ENCODE results near the gene TUBA3E. TPM values are rescaled to one million over a fixed set of nuclear protein-coding genes. Genes with fewer than 3 reads are reported as not detected.
"Not testable (repeated sequence)": the region's sequence is repeated elsewhere in the genome, so short reads cannot be mapped to it uniquely, and the experiment has no call there.

Gene TUBA3E
- not detected in 2 replicates for total RNA-seq

GRCh38 chr2:130198343-130198742, at the start of gene TUBA3E:
TSS of gene TUBA3E (minus strand) at chr2:130198439. CDS start at chr2:130198360, 79 bp downstream.
- DNase-seq, result no peak
- Mint-ChIP-seq H3K27me3 (no peaks in the 10 kb centered on the region), H3K4me3 (no peak within 1 kb of the TSS), H3K4me1 (no peaks in the 10 kb centered on the region), H3K36me3 (ENCODE audit: low read depth) (no peaks in the 10 kb centered on the region), H3K27ac (no peak within 1 kb of the TSS), H3K9me3 (no peaks in the 10 kb centered on the region)
- intact Hi-C loops (cut with micrococcal nuclease), result no loop called here

- Mint-ChIP-seq H3K36me3 (ENCODE audit: low read depth) (no peaks in the 10 kb centered on the region), H3K9me3 (no peaks in the 10 kb centered on the region), H3K27ac (no peak overlapping the region), H3K4me1 (no peaks in the 10 kb centered on the region), H3K4me3 (no peak overlapping the region), H3K27me3 (peaks cover 19% of the 10 kb centered on the region)
- intact Hi-C loops (cut with micrococcal nuclease), result no loop called here
- DNase-seq, result no peak
Measured at GRCh38 chr2:130246430-130246829, 48.2 kb upstream of the TUBA3E start.

- Mint-ChIP-seq H3K9me3 (no peaks in the 10 kb centered on the region), H3K27ac (no peak overlapping the region)
Measured at GRCh38 chr2:130245976-130246375, 47.7 kb upstream of the TUBA3E start.

GRCh38 chr2:130243359-130243758, 45.1 kb upstream of the TUBA3E start:
- DNase-seq, result no peak
- Mint-ChIP-seq H3K27me3 (peaks cover 5% of the 10 kb centered on the region), H3K9me3 (no peaks in the 10 kb centered on the region), H3K4me1 (no peaks in the 10 kb centered on the region), H3K27ac (no peak overlapping the region), H3K36me3 (ENCODE audit: low read depth) (no peaks in the 10 kb centered on the region), H3K4me3 (no peak overlapping the region)
- intact Hi-C loops (cut with micrococcal nuclease), result no loop called here

More at GRCh38 chr2:130245976-130246375, 47.7 kb upstream of the TUBA3E start:
- Mint-ChIP-seq H3K27me3 (peaks cover 16% of the 10 kb centered on the region), H3K4me1 (no peaks in the 10 kb centered on the region), H3K36me3 (ENCODE audit: low read depth) (no peaks in the 10 kb centered on the region), H3K4me3 (no peak overlapping the region)
- intact Hi-C loops (cut with micrococcal nuclease), result no loop called here
- DNase-seq, result no peak

GRCh38 chr2:130241041-130241707, 42.9 kb upstream of the TUBA3E start:
- H3K4me1 Mint-ChIP-seq, result no peaks in the 10 kb centered on the region
- no peak for DNase-seq
- H3K4me3 Mint-ChIP-seq, result no peak overlapping the region
- H3K27me3 Mint-ChIP-seq, result peaks cover 5% of the 10 kb centered on the region
- intact Hi-C loops (cut with micrococcal nuclease), result no loop called here
- no peak overlapping the region for H3K27ac Mint-ChIP-seq
- H3K36me3 Mint-ChIP-seq (ENCODE audit: low read depth), result no peaks in the 10 kb centered on the region
- H3K9me3 Mint-ChIP-seq, result no peaks in the 10 kb centered on the region

- H3K27me3 Mint-ChIP-seq; H3K4me1 Mint-ChIP-seq; H3K4me3 Mint-ChIP-seq; H3K27ac Mint-ChIP-seq; intact Hi-C loops (cut with micrococcal nuclease); H3K9me3 Mint-ChIP-seq; H3K36me3 Mint-ChIP-seq (ENCODE audit: low read depth); DNase-seq: not testable (repeated sequence)
Measured at GRCh38 chr2:130239581-130239980, 41.3 kb upstream of the TUBA3E start.

GRCh38 chr2:130233066-130233465, 34.8 kb upstream of the TUBA3E start:
- H3K36me3 Mint-ChIP-seq (ENCODE audit: low read depth); H3K9me3 Mint-ChIP-seq; H3K27me3 Mint-ChIP-seq; H3K4me3 Mint-ChIP-seq; DNase-seq; H3K27ac Mint-ChIP-seq; H3K4me1 Mint-ChIP-seq; intact Hi-C loops (cut with micrococcal nuclease): not testable (repeated sequence)

- H3K27me3 Mint-ChIP-seq, result peaks cover 8% of the 10 kb centered on the region
- intact Hi-C loops (cut with micrococcal nuclease), result no loop called here
- no peak overlapping the region for H3K27ac Mint-ChIP-seq
- no peaks in the 10 kb centered on the region for H3K4me1 Mint-ChIP-seq
- no peak for DNase-seq
- H3K9me3 Mint-ChIP-seq, result no peaks in the 10 kb centered on the region
- H3K4me3 Mint-ChIP-seq, result no peak overlapping the region
- no peaks in the 10 kb centered on the region for H3K36me3 Mint-ChIP-seq (ENCODE audit: low read depth)
Measured at GRCh38 chr2:130231656-130232055, 33.4 kb upstream of the TUBA3E start.

- H3K4me1 Mint-ChIP-seq; intact Hi-C loops (cut with micrococcal nuclease): not testable (repeated sequence)
Measured at GRCh38 chr2:130230907-130231306, 32.7 kb upstream of the TUBA3E start.

GRCh38 chr2:130230376-130230775, 32.1 kb upstream of the TUBA3E start:
- H3K4me1 Mint-ChIP-seq; H3K4me3 Mint-ChIP-seq; H3K36me3 Mint-ChIP-seq (ENCODE audit: low read depth); DNase-seq; H3K27me3 Mint-ChIP-seq; H3K27ac Mint-ChIP-seq; intact Hi-C loops (cut with micrococcal nuclease); H3K9me3 Mint-ChIP-seq: not testable (repeated sequence)

More at GRCh38 chr2:130230907-130231306, 32.7 kb upstream of the TUBA3E start:
- not testable (repeated sequence) for DNase-seq; H3K9me3 Mint-ChIP-seq; H3K4me3 Mint-ChIP-seq; H3K27me3 Mint-ChIP-seq; H3K36me3 Mint-ChIP-seq (ENCODE audit: low read depth); H3K27ac Mint-ChIP-seq

- peak overlapping the region; percentile 69 for H3K4me3 Mint-ChIP-seq
- H3K27ac Mint-ChIP-seq, result peak overlapping the region; percentile 41
- H3K4me1 Mint-ChIP-seq; H3K36me3 Mint-ChIP-seq (ENCODE audit: low read depth); H3K27me3 Mint-ChIP-seq; H3K9me3 Mint-ChIP-seq; intact Hi-C loops (cut with micrococcal nuclease): not testable (repeated sequence)
- DNase-seq, result peak; percentile 91
Measured at GRCh38 chr2:130229161-130229510, 30.9 kb upstream of the TUBA3E start.

GRCh38 chr2:130228467-130229160, 30.4 kb upstream of the TUBA3E start:
- intact Hi-C loops (cut with micrococcal nuclease); H3K27ac Mint-ChIP-seq; H3K36me3 Mint-ChIP-seq (ENCODE audit: low read depth); H3K4me1 Mint-ChIP-seq; DNase-seq; H3K9me3 Mint-ChIP-seq; H3K27me3 Mint-ChIP-seq; H3K4me3 Mint-ChIP-seq: not testable (repeated sequence)

GRCh38 chr2:130228005-130228404, 29.8 kb upstream of the TUBA3E start:
- H3K4me1 Mint-ChIP-seq; H3K36me3 Mint-ChIP-seq (ENCODE audit: low read depth); intact Hi-C loops (cut with micrococcal nuclease); DNase-seq; H3K27me3 Mint-ChIP-seq; H3K4me3 Mint-ChIP-seq; H3K27ac Mint-ChIP-seq; H3K9me3 Mint-ChIP-seq: not testable (repeated sequence)

GRCh38 chr2:130222523-130222922, 24.3 kb upstream of the TUBA3E start:
- H3K4me3 Mint-ChIP-seq; H3K27ac Mint-ChIP-seq; H3K9me3 Mint-ChIP-seq; H3K36me3 Mint-ChIP-seq (ENCODE audit: low read depth); DNase-seq; H3K4me1 Mint-ChIP-seq; intact Hi-C loops (cut with micrococcal nuclease): not testable (repeated sequence)
- H3K27me3 Mint-ChIP-seq, result peaks cover 14% of the 10 kb centered on the region

GRCh38 chr2:130220505-130220904, 22.3 kb upstream of the TUBA3E start:
- intact Hi-C loops (cut with micrococcal nuclease); DNase-seq; H3K9me3 Mint-ChIP-seq; H3K4me3 Mint-ChIP-seq; H3K36me3 Mint-ChIP-seq (ENCODE audit: low read depth); H3K4me1 Mint-ChIP-seq; H3K27ac Mint-ChIP-seq: not testable (repeated sequence)
- peaks cover 14% of the 10 kb centered on the region for H3K27me3 Mint-ChIP-seq

Measured in activated CD4-positive, alpha-beta T cell treated with anti-CD3 and anti-CD28 coated beads, Interleukin-2, amount 10 ng/mL, durations not matched to agents 24 days and 14 days (primary cell).